Heart left ventricle (tissue), 16 donors: ENCODE results near the gene NSUN7. TPM values are rescaled to one million over a fixed set of nuclear protein-coding genes. Genes with fewer than 3 reads are reported as not detected.
A peak's percentile ranks its signal among the peaks of the same experiment; 100 is the strongest.

Experiments used
- ATAC-seq, 4 donors: fragments of 200-7000 bp; cut with Tn5 transposase; one replicate each; pipeline ENCODE4 v1.9.1; 2020 to 2022; ENCODE audit warnings: moderate library complexity in 4 of 4, mild to moderate bottlenecking in 3 of 4, moderate number of reproducible peaks in 1 of 4
- DNase-seq, 5 donors: peaks; one replicate each; pipeline ENCODE4 v3.0.0-alpha.2; 2020
- H3K27ac ChIP-seq, 12 donors: fragments of 200-600 bp; sonication (generic) in 4 of 12; one replicate each; pipeline versions ENCODE4 v1.5.0 to v1.8.0; 2016 to 2022; ENCODE audit warnings: mild to moderate bottlenecking in 2 of 12
- H3K27me3 ChIP-seq, 9 donors: fragments of 200-600 bp; sonication (generic) in 2 of 9; one replicate each; pipeline versions ENCODE4 v1.5.1 to v1.8.0; 2016 to 2022; ENCODE audit warnings: mild to moderate bottlenecking in 3 of 9
- H3K36me3 ChIP-seq, 9 donors: fragments of 200-600 bp; sonication (generic) in 2 of 9; one replicate each; pipeline versions ENCODE4 v1.5.0 to v1.8.0; 2018 to 2022; ENCODE audit warnings: mild to moderate bottlenecking in 2 of 9
- H3K4me1 ChIP-seq, 12 donors: fragments of 200-600 bp; sonication (generic) in 4 of 12; one replicate each; pipeline versions ENCODE4 v1.5.0 to v1.8.0; 2016 to 2022; ENCODE audit warnings: mild to moderate bottlenecking in 3 of 12
- H3K4me3 ChIP-seq, 12 donors: fragments of 200-600 bp; sonication (generic) in 4 of 12; one replicate each; pipeline versions ENCODE4 v1.5.0 to v1.8.0; 2017 to 2022; ENCODE audit warnings: mild to moderate bottlenecking in 9 of 12, moderate library complexity in 4 of 12
- H3K9me3 ChIP-seq, 12 donors: fragments of 200-600 bp; sonication (generic) in 4 of 12; one replicate each; pipeline versions ENCODE4 v1.5.0 to v1.8.0; 2016 to 2022; ENCODE audit warnings: mild to moderate bottlenecking in 1 of 12
- CTCF ChIP-seq, 12 donors: fragments of 200-600 bp; sonication (generic) in 4 of 12; IDR thresholded peaks; one replicate each; pipeline versions ENCODE4 v1.5.0 to v1.8.0; 2018 to 2022; ENCODE audit warnings: antibody characterized with exemption in 12 of 12, mild to moderate bottlenecking in 5 of 12
- POLR2A ChIP-seq, 2 donors: fragments of 450-650 bp; IDR thresholded peaks; one replicate each; pipeline ENCODE4 v1.6.1; 2017; ENCODE audit warnings: antibody characterized with exemption in 2 of 2, mild to moderate bottlenecking in 2 of 2, moderate library complexity in 2 of 2
- WGBS, 4 donors: extraction: QIAGEN DNeasy Blood & Tissue Kit in 2 of 4; methylation state at CpG; one replicate each; pipeline versions ENCODE4 v1.1.5 to v1.1.7; 2013 to 2018; 5-methylcytosine and 5-hydroxymethylcytosine counted together
- intact Hi-C, 10 donors: fragments of 100-400 bp; cut with DNase I; formaldehyde crosslinking; loops; one replicate each; pipeline versions ENCODE4 v1.11.1 to v1.14.2; 2022
- long read RNA-seq, 3 donors: library from polyadenylated mRNA; unstranded; transcript quantifications; one replicate each; pipeline ENCODE4 v2.0.0, GENCODE V29; 2020 to 2021
- polyA plus RNA-seq, 2 donors: library from polyadenylated mRNA; stranded (reverse); fragments of 200-250 nt; gene quantifications; one replicate each; pipeline ENCODE4 v1.2.3, GENCODE V29; 2013
- total RNA-seq, 9 donors: library from RNA; depleted of rRNA in 2 of 9; stranded (reverse); fragments of >200 nt in 2 of 9; fragmentation: NEBNext Ultra II Directional in 3 of 9; extraction: Animal tissue kit (Norgen Biotek cat#: 25700) in 3 of 9; gene quantifications; one replicate each; pipeline versions ENCODE4 v1.1.0 to v1.2.4, GENCODE V29; 2016 to 2023
- donor health status: ischemic (EF 13 %, LVEDD 7.1; RV severe dilation, severe dysfunction).
- donor health status: healthy with polysubstance abuse.
- donor health status: DM: no; HTN: yes; CAD: no.
- donor health status: DM: no; HTN: no; CAD: no.
- donor health status: ischemic (EF 25% LVEDD 6.9; RV normal size, moderate dysfunction).
- donor health status: ischemic (EF 25% LVEDD 5.7; RV mildly dilated, moderate dysfunction).
- donor health status: healthy.
- donor health status: DM: yes; HTN: yes; CAD: no.
- donor health status: ischemic (EF 35%, LVEDD 5.7; RV mildly dilated, moderate dysfunction).
- donor health status: nonischemic (EF 11% LVEDD 7.7; RV severe dilation, severe dysfunction).
- donor health status: DM: yes; HTN: yes; CAD: no.
- donor health status: PGD.
- donor health status: ischemic (EF 29% LVEDD 5.4; RV normal size, mild dysfunction).
- donor health status: nonischemic (EF 23%, LVEDD 6.1; RV moderate dilation, normal function).

The NSUN7 gene
- total RNA-seq: 1 to 10 TPM in 1 of 9 donors, under 1 TPM in 5, not detected in 3; 0.07 to 1.4 (median 0.25) TPM
- under 1 TPM; 0.04 to 0.11 TPM for polyA plus RNA-seq
- long read RNA-seq, donor 1: 0 reads
- long read RNA-seq, donor 2: 0 reads
- long read RNA-seq, donor 3: 0 reads

- no peak for TF ChIP-seq POLR2A (IDR thresholded peaks at IDR 0.05)
- no peak for TF ChIP-seq CTCF (IDR thresholded peaks at IDR 0.05)
- Histone ChIP-seq H3K36me3 (no peaks in the 10 kb centered on the region), H3K27me3 (peaks cover 0 to 45% (median 24%) of the 10 kb centered on the region in 9 donors), H3K4me1 (peaks cover 0 to 16% (median 11%) of the 10 kb centered on the region in 12 donors), H3K27ac (peak within 1 kb of the TSS in 1 of 12 donors; percentile 17), H3K9me3 (no peaks in the 10 kb centered on the region), H3K4me3 (peak within 1 kb of the TSS; percentile 26 to 61 (median 46))
- peak in 3 of 4 donors; percentile 34 to 78 (median 54) for ATAC-seq
- DNase-seq: peak in 3 of 5 donors; percentile 27 to 69 (median 37)
- intact Hi-C loops: no loop called here
- 1 to 4% (median 2%) methylated on average over 19 to 75 of the region's 75 CpGs for WGBS, 4 donors
These were observed at the start of gene NSUN7 for GRCh38 chr4:40749717-40750460. TSS of gene NSUN7 (plus strand) at chr4:40749955. CDS start at chr4:40750694, 739 bp downstream.

DNA sequence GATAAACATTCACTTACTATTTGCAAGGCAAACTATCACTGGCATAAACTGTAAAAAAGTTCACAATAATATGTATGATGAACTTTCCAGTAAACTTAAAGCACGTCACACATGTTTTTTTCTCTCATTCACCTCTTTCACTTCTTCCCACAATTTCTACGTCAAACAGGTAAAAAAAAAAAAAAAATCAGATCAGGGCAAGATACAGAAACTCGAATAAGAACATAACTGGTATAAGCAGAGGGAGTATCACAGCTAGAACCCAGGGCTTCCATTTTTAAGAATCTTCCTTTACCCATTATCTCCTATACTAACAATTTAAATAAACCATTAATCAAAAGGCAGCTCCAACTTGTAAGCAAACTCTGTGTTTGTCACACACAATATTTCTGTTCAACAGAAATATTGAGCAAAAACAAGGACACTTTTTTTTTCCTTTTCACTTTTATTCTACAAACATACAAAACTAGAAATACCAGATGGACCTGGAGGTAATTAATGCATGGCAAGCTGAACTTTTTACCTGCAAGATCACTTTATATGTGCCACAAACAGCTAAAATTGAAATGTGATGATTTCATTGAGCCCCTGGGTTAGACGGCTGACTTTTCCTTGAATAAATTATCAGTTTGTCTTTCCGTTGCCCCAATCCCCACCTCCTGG lies 47.5 kb upstream of the NSUN7 start:
- Histone ChIP-seq H3K27ac (no peak overlapping the region), H3K36me3 (no peaks in the 10 kb centered on the region), H3K4me3 (no peak overlapping the region), H3K4me1 (no peaks in the 10 kb centered on the region), H3K9me3 (no peaks in the 10 kb centered on the region), H3K27me3 (no peaks in the 10 kb centered on the region)
- TF ChIP-seq POLR2A (IDR thresholded peaks at IDR 0.05) (no peak), CTCF (IDR thresholded peaks at IDR 0.05) (no peak)
- intact Hi-C loops: no loop called here
- DNase-seq (no peak), ATAC-seq (no peak)
- WGBS, 4 donors: 67 to 78% (median 71%) methylated on average over 5 of the region's 5 CpGs

- DNase-seq (no peak), ATAC-seq (no peak)
- no peak for TF ChIP-seq POLR2A (IDR thresholded peaks at IDR 0.05)
- no peak for TF ChIP-seq CTCF (IDR thresholded peaks at IDR 0.05)
- Histone ChIP-seq H3K4me1 (no peaks in the 10 kb centered on the region), H3K9me3 (no peaks in the 10 kb centered on the region), H3K36me3 (no peaks in the 10 kb centered on the region), H3K27me3 (peaks cover 0 to 3% (median 0%) of the 10 kb centered on the region in 9 donors), H3K4me3 (no peak overlapping the region), H3K27ac (no peak overlapping the region)
- WGBS, 4 donors: 25 to 71% (median 45%) methylated on average over 2 of the region's 2 CpGs
- intact Hi-C loops: no loop called here
These were observed 47.0 kb upstream of the NSUN7 start for GRCh38 chr4:40702800-40703151.

DNA sequence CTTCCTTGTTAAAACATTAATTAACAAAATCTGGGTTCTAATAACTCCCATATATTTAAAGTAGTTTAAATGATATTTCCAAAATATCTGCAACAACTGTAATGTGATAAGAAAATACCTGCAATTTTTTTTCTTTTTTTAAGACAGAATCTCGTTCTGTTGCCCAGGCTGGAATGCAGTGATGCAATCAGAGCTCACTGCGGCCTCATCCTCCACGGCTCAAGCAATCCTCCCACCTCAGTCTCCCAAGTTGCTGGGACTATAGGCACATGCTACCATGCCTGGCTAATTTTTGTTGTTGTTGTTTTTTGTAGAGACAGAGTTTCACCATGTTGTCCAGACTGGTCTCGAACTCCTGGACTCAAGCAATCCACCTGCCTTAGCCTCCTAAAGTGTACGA lies 45.7 kb upstream of the NSUN7 start:
- 79 to 90% (median 83%) methylated on average over 5 of the region's 5 CpGs for WGBS, 4 donors
- H3K4me3 ChIP-seq: no peak overlapping the region
- no peak for ATAC-seq
- intact Hi-C loops: no loop called here
- no peaks in the 10 kb centered on the region for H3K9me3 ChIP-seq
- no peak overlapping the region for H3K27ac ChIP-seq
- H3K4me1 ChIP-seq: no peaks in the 10 kb centered on the region
- peaks cover 0 to 5% (median 0%) of the 10 kb centered on the region in 9 donors for H3K27me3 ChIP-seq
- H3K36me3 ChIP-seq: no peaks in the 10 kb centered on the region
- TF ChIP-seq POLR2A (IDR thresholded peaks at IDR 0.05): no peak
- no peak for TF ChIP-seq CTCF (IDR thresholded peaks at IDR 0.05)
- no peak for DNase-seq
